Adrenal gland (tissue), 12 donors: ENCODE data around the gene VAC14. TPM values are rescaled to one million over a fixed set of nuclear protein-coding genes. Genes with fewer than 3 reads are reported as not detected.
A peak's percentile ranks its signal among the peaks of the same experiment; 100 is the strongest.

ENCODE experiments used
- DNase-seq, 7 donors: peaks; one replicate each; pipeline ENCODE4 v3.0.0-alpha.2; 2019 to 2020
- H3K27ac ChIP-seq, 5 donors: fragments of 200-600 bp; sonication (generic) in 4 of 5; 1 replicate in 3 of 5; 2 replicates in 2 of 5; pipeline versions ENCODE4 v1.5.1 to v1.8.0; 2016 to 2020; ENCODE audit warnings: mild to moderate bottlenecking in 1 of 5
- H3K27me3 ChIP-seq: fragments of 200-600 bp; 2 replicates; pipeline ENCODE4 v1.8.0; 2021
- H3K36me3 ChIP-seq, 2 donors: fragments of 200-600 bp; replicated peaks in 1 of 2; 1 replicate in 1 of 2; 2 replicates in 1 of 2; pipeline versions ENCODE4 v1.5.1 to v1.8.0; 2018 to 2022
- H3K4me1 ChIP-seq, 2 donors: fragments of 200-600 bp; replicated peaks in 1 of 2; 1 replicate in 1 of 2; 2 replicates in 1 of 2; pipeline versions ENCODE4 v1.5.1 to v1.8.0; 2018 to 2021
- H3K4me3 ChIP-seq, 4 donors: fragments of 200-600 bp; sonication (generic) in 3 of 4; one replicate each; pipeline ENCODE4 v1.5.1; 2016 to 2018
- H3K9me3 ChIP-seq, 3 donors: fragments of 200-600 bp; sonication (generic) in 1 of 3; replicated peaks in 1 of 3; 1 replicate in 2 of 3; 2 replicates in 1 of 3; pipeline versions ENCODE4 v1.5.1 to v1.8.0; 2016 to 2021
- POLR2A ChIP-seq, 2 donors: fragments of 450-650 bp; IDR thresholded peaks; one replicate each; pipeline ENCODE4 v1.6.1; 2017; ENCODE audit warnings: antibody characterized with exemption in 2 of 2, mild to moderate bottlenecking in 2 of 2, moderate library complexity in 1 of 2
- WGBS, 4 donors: extraction: QIAGEN DNeasy Blood & Tissue Kit in 2 of 4; methylation state at CpG; one replicate each; pipeline versions ENCODE4 v1.1.5 to v1.1.7; 2013 to 2017; 5-methylcytosine and 5-hydroxymethylcytosine counted together
- intact Hi-C, 2 donors: fragments of 100-400 bp; cut with DNase I; formaldehyde crosslinking; loops; one replicate each; pipeline versions ENCODE4 v1.14.1 to v1.15.0; 2022 to 2023
- polyA plus RNA-seq, 3 donors: library from polyadenylated mRNA; stranded (reverse); fragments of 200-250 nt in 2 of 3; fragments of 350-450 nt in 1 of 3; fragmentation: Illumina TruSeq in 1 of 3; extraction: RNeasy Lipid Tissue Mini Kit (QIAGEN cat#74804) in 1 of 3; gene quantifications; one replicate each; pipeline ENCODE4 v1.2.3, GENCODE V29; 2013 to 2014
- total RNA-seq, 9 donors: library from RNA; depleted of rRNA in 4 of 9; stranded (reverse); fragments of >200 nt in 4 of 9; fragments of 120-200 nt in 1 of 9; fragmentation: NEBNext Ultra II Directional in 1 of 9; extraction: Animal tissue kit (Norgen Biotek cat#: 25700) in 1 of 9; gene quantifications; one replicate each; pipeline versions ENCODE4 v1.1.0 to v1.2.4, GENCODE V29; 2013 to 2023
- TF ChIP-seq, protein P1 (sequence below), 6 experiments: fragments of 450-650 bp in 4 of 6; fragments of 200-600 bp in 2 of 6; sonication (generic) in 1 of 6; IDR thresholded peaks; 1 replicate in 5 of 6; 2 replicates in 1 of 6; pipeline versions ENCODE4 v1.5.1 to v1.8.0; 2016 to 2021; ENCODE audit warnings: antibody characterized with exemption in 6 of 6, mild to moderate bottlenecking in 2 of 6, moderate library complexity in 1 of 6
- donor health status: healthy with polysubstance abuse.
- donor health status: Bipolar disorder and iron deficiency.
- donor health status: DM: yes; HTN: yes; CAD: no.
- donor health status: DM: no; HTN: no; CAD: no.
- donor health status: DM: no; HTN: no; CAD: no.
- donor health status: DM: yes; HTN: yes; CAD: no.

Gene VAC14
- total and polyA plus RNA-seq, 12 donors: 24.6 to 74.8 (median 50.1) TPM

DNA sequence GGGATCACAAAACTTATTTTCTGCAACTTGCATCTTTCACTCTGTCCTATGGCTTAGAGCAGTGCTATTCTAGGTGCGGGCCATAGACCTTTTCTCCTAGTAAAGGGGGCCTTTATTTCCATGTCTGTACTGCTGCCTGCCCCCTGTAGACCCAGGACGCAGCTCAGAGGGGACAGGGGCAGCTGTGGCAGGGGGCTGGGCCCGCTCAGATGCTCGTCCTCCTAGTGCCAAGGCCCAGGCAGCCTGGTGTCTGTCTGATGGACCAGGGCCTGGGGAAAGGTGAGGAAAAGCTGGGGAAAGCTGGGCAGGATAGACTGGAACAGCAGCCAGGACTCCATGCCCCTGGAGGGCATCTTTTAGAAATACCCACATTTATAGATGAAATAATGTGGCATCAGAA is 25.6 kb downstream of the VAC14 start:
- intact Hi-C loops: no loop called here
- Histone ChIP-seq H3K4me3 (no peak overlapping the region), H3K9me3 (no peaks in the 10 kb centered on the region), H3K4me1 (peaks cover 0 to 12% of the 10 kb centered on the region in 2 donors), H3K27ac (no peak overlapping the region), H3K27me3 (no peaks in the 10 kb centered on the region), H3K36me3 (peaks cover 0 to 26% of the 10 kb centered on the region in 2 donors)
- no peak for DNase-seq
- 85 to 95% (median 92%) methylated on average over 4 of the region's 4 CpGs for whole genome bisulfite sequencing, 4 donors
- TF ChIP-seq, protein P1, sequence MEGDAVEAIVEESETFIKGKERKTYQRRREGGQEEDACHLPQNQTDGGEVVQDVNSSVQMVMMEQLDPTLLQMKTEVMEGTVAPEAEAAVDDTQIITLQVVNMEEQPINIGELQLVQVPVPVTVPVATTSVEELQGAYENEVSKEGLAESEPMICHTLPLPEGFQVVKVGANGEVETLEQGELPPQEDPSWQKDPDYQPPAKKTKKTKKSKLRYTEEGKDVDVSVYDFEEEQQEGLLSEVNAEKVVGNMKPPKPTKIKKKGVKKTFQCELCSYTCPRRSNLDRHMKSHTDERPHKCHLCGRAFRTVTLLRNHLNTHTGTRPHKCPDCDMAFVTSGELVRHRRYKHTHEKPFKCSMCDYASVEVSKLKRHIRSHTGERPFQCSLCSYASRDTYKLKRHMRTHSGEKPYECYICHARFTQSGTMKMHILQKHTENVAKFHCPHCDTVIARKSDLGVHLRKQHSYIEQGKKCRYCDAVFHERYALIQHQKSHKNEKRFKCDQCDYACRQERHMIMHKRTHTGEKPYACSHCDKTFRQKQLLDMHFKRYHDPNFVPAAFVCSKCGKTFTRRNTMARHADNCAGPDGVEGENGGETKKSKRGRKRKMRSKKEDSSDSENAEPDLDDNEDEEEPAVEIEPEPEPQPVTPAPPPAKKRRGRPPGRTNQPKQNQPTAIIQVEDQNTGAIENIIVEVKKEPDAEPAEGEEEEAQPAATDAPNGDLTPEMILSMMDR (IDR thresholded peaks at IDR 0.05): no peak
- no peak for TF ChIP-seq POLR2A (IDR thresholded peaks at IDR 0.05)

DNA sequence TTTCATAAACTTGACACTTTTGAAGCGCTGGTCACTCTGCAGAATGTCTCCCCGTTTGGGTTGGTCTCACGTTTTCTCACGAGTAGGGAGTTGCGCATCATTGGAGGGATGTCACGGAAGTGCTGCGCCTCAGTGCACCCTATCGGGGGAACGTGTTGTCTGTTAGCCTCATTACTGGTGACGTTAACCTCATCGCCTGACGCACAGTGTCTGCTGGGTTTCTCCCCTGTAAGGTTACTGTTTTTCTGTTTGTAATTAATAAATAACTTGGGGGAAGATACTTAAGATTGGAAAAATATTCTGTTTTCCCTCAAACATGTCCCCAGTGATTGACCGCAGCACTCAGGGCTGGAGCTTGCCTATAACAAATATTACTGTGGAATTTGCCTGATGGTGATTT is 26.7 kb downstream of the VAC14 start:
- no peak for TF ChIP-seq POLR2A (IDR thresholded peaks at IDR 0.05)
- TF ChIP-seq, protein P1 (IDR thresholded peaks at IDR 0.05): no peak
- DNase-seq: no peak
- Histone ChIP-seq H3K4me3 (no peak overlapping the region), H3K4me1 (peaks cover 0 to 14% of the 10 kb centered on the region in 2 donors), H3K9me3 (no peaks in the 10 kb centered on the region), H3K27me3 (no peaks in the 10 kb centered on the region), H3K36me3 (peaks cover 0 to 15% of the 10 kb centered on the region in 2 donors), H3K27ac (no peak overlapping the region)
- intact Hi-C loops: no loop called here
- 93 to 96% (median 94%) methylated on average over 13 of the region's 13 CpGs for WGBS, 4 donors

DNA sequence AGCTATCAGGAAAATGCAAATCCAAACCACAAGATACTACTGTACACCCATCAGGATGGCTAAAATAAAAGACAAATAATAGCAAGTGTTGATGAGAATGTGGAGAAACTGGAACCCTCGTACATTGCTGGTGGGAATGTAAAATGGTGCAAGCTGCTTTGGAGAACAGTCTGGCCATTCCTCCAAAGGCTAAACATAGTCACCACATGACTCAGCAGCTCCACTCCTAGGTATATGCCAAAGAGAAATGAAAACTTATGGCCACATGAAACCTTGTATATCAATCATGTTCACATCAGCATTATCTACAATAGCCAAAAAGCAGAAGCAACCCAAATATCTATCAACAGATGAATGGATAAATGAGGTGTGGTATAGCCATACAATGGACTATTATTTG is 28.5 kb downstream of the VAC14 start:
- DNase-seq: no peak
- H3K27ac ChIP-seq: no peak overlapping the region
- H3K9me3 ChIP-seq: no peaks in the 10 kb centered on the region
- intact Hi-C loops: no loop called here
- WGBS, 4 donors: 73 to 94% (median 84%) methylated on average over 1 of the region's 1 CpG
- H3K27me3 ChIP-seq: no peaks in the 10 kb centered on the region
- no peak overlapping the region for H3K4me3 ChIP-seq
- TF ChIP-seq, protein P1 (IDR thresholded peaks at IDR 0.05): no peak
- no peak for TF ChIP-seq POLR2A (IDR thresholded peaks at IDR 0.05)
- H3K36me3 ChIP-seq: peaks cover 0 to 4% of the 10 kb centered on the region in 2 donors
- peaks cover 0 to 14% of the 10 kb centered on the region in 2 donors for H3K4me1 ChIP-seq

DNA sequence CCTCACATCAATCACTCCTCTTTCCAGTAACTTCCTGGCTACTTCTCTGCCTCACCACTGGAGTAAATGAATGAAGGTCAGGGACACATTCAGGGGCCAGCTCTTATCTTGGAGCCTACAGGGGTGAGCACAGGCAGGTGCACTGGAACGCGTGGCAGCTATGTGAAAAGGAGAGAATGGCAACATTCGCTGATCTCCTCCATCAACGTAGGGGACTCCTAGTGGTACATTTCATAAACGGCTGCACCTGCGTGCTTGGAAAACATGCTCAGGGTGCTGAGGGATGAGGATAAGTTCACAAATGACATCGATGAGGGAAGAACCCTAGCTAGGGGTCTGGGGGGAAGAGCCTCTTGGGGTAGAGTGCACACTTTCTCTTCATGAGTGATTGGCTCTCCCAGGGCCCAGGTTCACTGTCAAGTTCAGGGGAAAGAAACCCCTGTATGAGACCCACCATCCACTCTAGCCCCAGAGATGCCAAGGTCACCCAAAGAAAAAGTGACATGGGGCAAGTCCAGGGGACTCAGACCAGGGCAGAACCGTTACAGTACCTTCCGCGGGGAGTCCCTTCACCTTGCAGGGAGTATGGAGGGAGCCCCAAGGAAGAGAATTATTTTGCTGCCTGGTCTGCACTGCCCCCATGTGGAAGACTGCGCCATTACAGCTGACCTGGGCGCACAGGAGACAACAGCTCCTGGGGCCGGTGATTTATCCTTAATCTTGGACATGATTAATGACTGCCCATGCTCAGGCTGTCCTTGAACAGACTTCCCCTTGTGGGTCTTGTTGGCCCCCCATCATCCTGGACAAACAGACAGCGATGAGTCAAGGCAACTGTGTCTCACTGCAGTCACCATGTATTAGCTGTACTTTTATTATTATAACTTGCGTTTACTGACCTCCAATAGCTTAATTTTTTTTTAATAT is 30.1 kb downstream of the VAC14 start:
- no peaks in the 10 kb centered on the region for H3K9me3 ChIP-seq
- peaks cover 0 to 14% of the 10 kb centered on the region in 2 donors for H3K4me1 ChIP-seq
- H3K4me3 ChIP-seq: no peak overlapping the region
- TF ChIP-seq, protein P1 (IDR thresholded peaks at IDR 0.05): peak; percentile 91 to 98 (median 96)
- no peak for TF ChIP-seq POLR2A (IDR thresholded peaks at IDR 0.05)
- peak overlapping the region in 3 of 5 donors; percentile 17 to 64 (median 56) for H3K27ac ChIP-seq
- no peaks in the 10 kb centered on the region for H3K27me3 ChIP-seq
- peaks cover 0 to 10% of the 10 kb centered on the region in 2 donors for H3K36me3 ChIP-seq
- DNase-seq: peak; percentile 77 to 92 (median 80)
- intact Hi-C loops: loop anchor here (2.0 kb wide), 1 partner anchor 90 kb away; no protein-coding TSS in a partner anchor
- WGBS, 4 donors: 22 to 27% (median 25%) methylated on average over 14 to 15 of the region's 15 CpGs
